Fibroblast of mammary gland (primary cell): Measurements from ENCODE around the gene RAB38.
A peak's percentile ranks its signal among the peaks of the same experiment; 100 is the strongest.

ENCODE experiments used
- DNase-seq: peaks from one replicate; pipeline ENCODE4 v3.0.0-alpha.2; 2010; ENCODE audit warnings: low read depth
- H3K4me3 ChIP-seq: 2 replicates; pipeline ENCODE4 v1.5.1; 2011; ENCODE audit warnings: low read depth, mild to moderate bottlenecking, low read length, moderate library complexity; ENCODE audit not compliant: control insufficient read depth
- CTCF ChIP-seq: conservative IDR thresholded peaks from 2 replicates; pipeline ENCODE4 v1.5.1; 2011; ENCODE audit warnings: low read depth, low read length, inconsistent platforms; ENCODE audit not compliant: control insufficient read depth, insufficient read depth

RAB38 gene

GRCh38 chr11:88114486-88115045, 60.7 kb downstream of the RAB38 start:
- no peak for TF ChIP-seq CTCF
- no peak for DNase-seq
- H3K4me3 ChIP-seq = no peak overlapping the region

- DNase-seq = no peak
- H3K4me3 ChIP-seq = no peak overlapping the region
- TF ChIP-seq CTCF = no peak
Measured at GRCh38 chr11:88106666-88107065, 68.6 kb downstream of the RAB38 start.

DNA sequence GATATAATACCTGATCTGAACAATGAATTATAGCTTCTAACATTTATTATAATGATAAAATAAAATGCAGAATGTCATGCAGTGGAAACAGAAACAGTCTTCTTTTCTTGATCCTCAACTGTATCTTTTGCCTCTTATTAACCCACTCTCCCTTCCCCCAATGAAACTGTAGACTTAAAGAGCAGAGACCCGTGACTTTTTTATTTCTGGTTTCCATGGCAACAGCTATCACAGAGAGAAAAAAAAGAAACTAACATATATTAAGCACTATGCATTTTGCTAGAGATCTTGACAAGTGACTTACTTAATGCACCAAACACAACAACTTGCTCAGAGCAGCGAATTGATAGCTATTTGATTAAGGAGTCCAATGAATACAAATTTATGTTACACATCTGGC, 69.3 kb downstream of the RAB38 start:
- no peak for TF ChIP-seq CTCF
- DNase-seq = no peak

GRCh38 chr11:88105526-88105925, 69.7 kb downstream of the RAB38 start:
- no peak overlapping the region for H3K4me3 ChIP-seq
- DNase-seq = no peak
- TF ChIP-seq CTCF = no peak

More for the DNA sequence above, 69.3 kb downstream of the RAB38 start:
- H3K4me3 ChIP-seq = no peak overlapping the region

GRCh38 chr11:88104408-88104807, 70.8 kb downstream of the RAB38 start:
- DNase-seq = no peak
- no peak overlapping the region for H3K4me3 ChIP-seq
- no peak for TF ChIP-seq CTCF

GRCh38 chr11:88103337-88104206, 71.7 kb downstream of the RAB38 start:
- H3K4me3 ChIP-seq = no peak overlapping the region
- peak; percentile 64 for DNase-seq
- peak; percentile 82 for TF ChIP-seq CTCF

GRCh38 chr11:88102598-88102934, 72.7 kb downstream of the RAB38 start:
- no peak overlapping the region for H3K4me3 ChIP-seq
- TF ChIP-seq CTCF = no peak
- DNase-seq = peak; percentile 5
